A673 (cell line): ENCODE results near the gene CAMK2G. TPM values are rescaled to one million over a fixed set of nuclear protein-coding genes. Genes with fewer than 3 reads are reported as not detected.
"Not testable (repeated sequence)": the region's sequence is repeated elsewhere in the genome, so short reads cannot be mapped to it uniquely, and the experiment has no call there.

ENCODE experiments used
- BruUV-seq: library from RNA; stranded (reverse); fragments of 400-500 nt; replicated peaks from 2 replicates; lab custom pipeline; 2021; lab: Mats Ljungman, UMichigan
- CTCF ChIA-PET: fragments of 300-600 bp; sonication (Branson Sonifier 250); formaldehyde crosslinking; loops from one replicate; lab custom pipeline; 2022; ENCODE audit warnings: antibody characterized with exemption; lab: Charles Lee
- POLR2A ChIA-PET: fragments of 300-600 bp; sonication (Branson Sonifier 250); formaldehyde crosslinking; loops from one replicate; lab custom pipeline; 2022; ENCODE audit warnings: antibody characterized with exemption; ENCODE audit not compliant: low non-redundant PET; lab: Charles Lee
- DNase-seq: peaks from one replicate; pipeline ENCODE4 v3.0.0-alpha.2; 2015; ENCODE audit warnings: low spot score
- H3K27ac ChIP-seq: fragments of 200-600 bp; sonication (generic); 2 replicates; pipeline ENCODE4 v1.5.1; 2016; ENCODE audit warnings: mixed run types, low read depth, mild to moderate bottlenecking, mixed read lengths, antibody characterized with exemption, low read length; ENCODE audit not compliant: poor library complexity, severe bottlenecking
- H3K27me3 ChIP-seq: fragments of 200-600 bp; sonication (generic); replicated peaks from 2 replicates; pipeline ENCODE4 v1.6.1; 2017; ENCODE audit warnings: mixed run types, low read depth, mild to moderate bottlenecking, mixed read lengths, antibody characterized with exemption, low read length; ENCODE audit not compliant: insufficient read depth, poor library complexity
- H3K36me3 ChIP-seq: fragments of 200-600 bp; sonication (generic); 2 replicates; pipeline ENCODE4 v1.6.1; 2016; ENCODE audit warnings: mixed run types, mild to moderate bottlenecking, mixed read lengths, antibody characterized with exemption, low read length; ENCODE audit not compliant: insufficient read depth, poor library complexity, severe bottlenecking
- H3K4me1 ChIP-seq: fragments of 200-600 bp; sonication (generic); 2 replicates; pipeline ENCODE4 v1.6.1; 2017; ENCODE audit warnings: mixed run types, mild to moderate bottlenecking, mixed read lengths, antibody characterized with exemption, low read length; ENCODE audit not compliant: insufficient read depth, poor library complexity, severe bottlenecking
- H3K4me3 ChIP-seq: fragments of 200-600 bp; sonication (generic); 2 replicates; pipeline ENCODE4 v1.5.1; 2016; ENCODE audit warnings: low read depth, mixed run types, mild to moderate bottlenecking, mixed read lengths, low read length; ENCODE audit not compliant: poor library complexity, severe bottlenecking
- H3K9me3 ChIP-seq: fragments of 200-600 bp; sonication (generic); 2 replicates; pipeline ENCODE4 v1.6.1; 2016; ENCODE audit warnings: mixed run types, low read depth, mild to moderate bottlenecking, mixed read lengths, antibody characterized with exemption, low read length; ENCODE audit not compliant: poor library complexity, severe bottlenecking
- CTCF ChIP-seq: fragments of 300-800, 200-600 bp; sonication (generic); conservative IDR thresholded peaks from 2 replicates; pipeline ENCODE4 v1.5.1; 2017; ENCODE audit warnings: low read depth, mild to moderate bottlenecking, antibody characterized with exemption, low read length, moderate library complexity, mixed read lengths
- EZH2 ChIP-seq: fragments of 200-600 bp; sonication (generic); IDR thresholded peaks from 2 replicates; pipeline ENCODE4 v1.6.1; 2017; ENCODE audit warnings: borderline replicate concordance, low read depth, mild to moderate bottlenecking, mixed read lengths, antibody characterized with exemption, low read length; ENCODE audit not compliant: poor library complexity, severe bottlenecking
- intact Hi-C: fragments of 100-400 bp; cut with micrococcal nuclease; formaldehyde crosslinking; loops from one replicate; pipeline ENCODE4 v1.10.0; 2022; ENCODE audit not compliant: unreplicated experiment
- total RNA-seq: library from RNA; stranded (reverse); gene quantifications from 2 replicates; pipeline ENCODE4 v1.2.3, GENCODE V29; 2021

Gene CAMK2G
- total RNA-seq, 1 experiment from 2014 or later = 32.7 TPM

- POLR2A ChIA-PET = no interaction called here
- TF ChIP-seq EZH2 = no peak
- TF ChIP-seq CTCF = no peak
- no peaks in the 10 kb centered on the region for H3K9me3 ChIP-seq
- no peak overlapping the region for H3K27ac ChIP-seq
- H3K36me3 ChIP-seq = peaks cover 3% of the 10 kb centered on the region
- no peaks in the 10 kb centered on the region for H3K27me3 ChIP-seq
- H3K4me3 ChIP-seq = no peak overlapping the region
- H3K4me1 ChIP-seq = no peaks in the 10 kb centered on the region
- DNase-seq = no peak
- CTCF ChIA-PET = no interaction called here
- intact Hi-C loops = no loop called here
- BruUV-seq = no TSS peak
Measured at GRCh38 chr10:73836427-73836980, 37.9 kb downstream of the CAMK2G start.

DNA sequence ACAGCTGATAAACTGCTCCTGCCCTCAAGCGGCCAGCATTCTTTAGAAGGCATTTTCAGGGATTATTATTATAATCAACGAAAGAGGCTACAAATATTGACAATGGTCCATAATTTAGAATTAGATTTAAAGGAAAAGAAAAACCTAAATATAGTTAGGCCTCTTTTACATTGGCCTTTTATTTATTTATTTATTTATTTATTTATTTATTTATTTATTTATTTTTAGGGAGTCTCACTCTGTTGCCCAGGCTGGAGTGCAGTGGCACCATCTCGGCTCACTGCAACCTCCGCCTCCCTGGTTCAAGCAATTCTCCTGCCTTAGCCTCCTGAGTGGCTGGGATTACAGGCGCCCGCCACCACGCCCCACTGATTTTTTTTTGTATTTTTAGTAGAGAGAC lies 45.3 kb downstream of the CAMK2G start:
- POLR2A ChIA-PET, H3K9me3 ChIP-seq, H3K27me3 ChIP-seq, H3K4me3 ChIP-seq, H3K36me3 ChIP-seq, H3K4me1 ChIP-seq, DNase-seq, CTCF ChIA-PET, BruUV-seq, intact Hi-C loops, H3K27ac ChIP-seq: not testable (repeated sequence)

- POLR2A ChIA-PET = interaction anchor here (0.6 kb wide), 1 partner anchor 50 kb away, joined by 3 read pairs; no protein-coding TSS in a partner anchor
Measured at GRCh38 chr10:73828161-73828560, 46.2 kb downstream of the CAMK2G start.

More at GRCh38 chr10:73828161-73828560, 46.2 kb downstream of the CAMK2G start:
- CTCF ChIA-PET = no interaction called here
- TF ChIP-seq EZH2 = no peak
- TF ChIP-seq CTCF = no peak
- Histone ChIP-seq H3K9me3 (no peaks in the 10 kb centered on the region), H3K36me3 (peaks cover 3% of the 10 kb centered on the region), H3K27ac (no peak overlapping the region), H3K27me3 (no peaks in the 10 kb centered on the region), H3K4me3 (no peak overlapping the region), H3K4me1 (no peaks in the 10 kb centered on the region)
- no peak for DNase-seq
- no TSS peak for BruUV-seq
- intact Hi-C loops = no loop called here
